Rectal smooth muscle tissue (tissue), 1 donor: Measurements from ENCODE around the gene R3HDM2.

Experiments used
- H3K27ac ChIP-seq: one replicate; pipeline ENCODE4 v1.7.0; 2013; ENCODE audit warnings: low read depth, low read length, inconsistent platforms
- H3K27me3 ChIP-seq: one replicate; pipeline ENCODE4 v1.7.0; 2013; ENCODE audit warnings: low read length; ENCODE audit not compliant: control insufficient read depth, insufficient read depth
- H3K36me3 ChIP-seq: one replicate; pipeline ENCODE4 v1.7.0; 2013; ENCODE audit warnings: low read length; ENCODE audit not compliant: control insufficient read depth, insufficient read depth
- H3K4me1 ChIP-seq: one replicate; pipeline ENCODE4 v1.7.0; 2013; ENCODE audit warnings: low read length; ENCODE audit not compliant: control insufficient read depth, insufficient read depth
- H3K4me3 ChIP-seq: one replicate; pipeline ENCODE4 v1.7.0; 2013; ENCODE audit warnings: low read length
- H3K9ac ChIP-seq: one replicate; pipeline ENCODE4 v1.7.0; 2013; ENCODE audit warnings: low read length

The R3HDM2 gene

DNA sequence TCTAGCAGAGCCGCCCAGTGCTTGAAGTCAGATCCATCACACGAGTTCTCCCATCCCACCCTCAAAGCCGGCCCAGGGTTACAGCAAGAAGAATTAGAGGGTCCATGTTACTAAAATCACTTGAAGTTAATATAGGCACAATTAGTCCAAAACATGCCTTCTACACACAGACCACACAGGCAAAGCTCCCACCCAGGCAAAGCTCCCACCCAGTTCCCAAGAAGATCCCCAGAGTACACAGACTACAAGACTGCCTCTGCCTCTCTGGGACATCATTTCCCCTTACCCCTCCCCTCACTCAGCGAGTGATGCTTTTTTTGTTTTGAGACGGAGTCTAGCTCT, 32.0 kb upstream of the R3HDM2 start:
- peaks cover 5% of the 10 kb centered on the region for H3K27me3 ChIP-seq
- H3K36me3 ChIP-seq: no peaks in the 10 kb centered on the region
- no peak overlapping the region for H3K4me3 ChIP-seq
- H3K9ac ChIP-seq: no peak overlapping the region
- no peak overlapping the region for H3K27ac ChIP-seq
- peaks cover 13% of the 10 kb centered on the region for H3K4me1 ChIP-seq

GRCh38 chr12:57462251-57462911, 31.5 kb upstream of the R3HDM2 start:
- H3K27ac ChIP-seq: peak overlapping the region; percentile 85
- H3K4me1 ChIP-seq: peaks cover 13% of the 10 kb centered on the region
- no peaks in the 10 kb centered on the region for H3K36me3 ChIP-seq
- no peak overlapping the region for H3K9ac ChIP-seq
- peaks cover 5% of the 10 kb centered on the region for H3K27me3 ChIP-seq
- peak overlapping the region; percentile 85 for H3K4me3 ChIP-seq

GRCh38 chr12:57461917-57462250, 31.0 kb upstream of the R3HDM2 start:
- Histone ChIP-seq H3K4me1 (peaks cover 13% of the 10 kb centered on the region), H3K27me3 (peaks cover 5% of the 10 kb centered on the region), H3K36me3 (no peaks in the 10 kb centered on the region), H3K4me3 (peak overlapping the region; percentile 85), H3K27ac (peak overlapping the region; percentile 55), H3K9ac (peak overlapping the region; percentile 30)

- H3K27me3 ChIP-seq: peaks cover 5% of the 10 kb centered on the region
- H3K27ac ChIP-seq: peak overlapping the region; percentile 55
- no peaks in the 10 kb centered on the region for H3K36me3 ChIP-seq
- peak overlapping the region; percentile 30 for H3K9ac ChIP-seq
- H3K4me1 ChIP-seq: peaks cover 13% of the 10 kb centered on the region
- peak overlapping the region; percentile 85 for H3K4me3 ChIP-seq
Measured at GRCh38 chr12:57461276-57461916, 30.6 kb upstream of the R3HDM2 start.

DNA sequence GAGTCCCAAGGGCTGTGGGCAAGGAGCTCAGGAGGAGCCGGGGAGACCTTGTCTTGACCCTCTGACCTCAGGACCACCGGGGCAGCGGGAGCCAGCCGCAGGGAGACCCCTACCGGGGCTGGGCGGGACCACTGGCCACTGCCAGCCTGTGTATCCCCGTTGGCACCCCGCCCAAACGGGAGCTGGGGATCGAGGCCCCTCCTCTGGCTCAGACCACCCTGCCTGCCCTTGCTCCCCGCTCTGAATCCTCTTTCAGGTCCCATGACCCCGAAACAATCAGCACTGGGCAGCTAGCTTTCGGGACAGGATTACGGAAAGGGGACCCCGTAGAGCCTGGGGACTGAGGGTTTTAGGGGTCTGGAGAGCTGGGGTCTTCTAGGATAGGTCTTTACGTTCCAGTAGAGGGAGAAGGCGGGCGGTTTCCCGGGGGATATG, 30.0 kb upstream of the R3HDM2 start:
- H3K36me3 ChIP-seq: no peaks in the 10 kb centered on the region
- H3K4me3 ChIP-seq: peak overlapping the region; percentile 55
- no peak overlapping the region for H3K27ac ChIP-seq
- peaks cover 13% of the 10 kb centered on the region for H3K4me1 ChIP-seq
- H3K27me3 ChIP-seq: peaks cover 5% of the 10 kb centered on the region
- H3K9ac ChIP-seq: peak overlapping the region; percentile 16

- peaks cover 5% of the 10 kb centered on the region for H3K27me3 ChIP-seq
- peak overlapping the region; percentile 55 for H3K4me3 ChIP-seq
- H3K4me1 ChIP-seq: peaks cover 13% of the 10 kb centered on the region
- H3K27ac ChIP-seq: no peak overlapping the region
- H3K36me3 ChIP-seq: no peaks in the 10 kb centered on the region
- H3K9ac ChIP-seq: no peak overlapping the region
Measured at GRCh38 chr12:57460468-57460784, 29.6 kb upstream of the R3HDM2 start.

DNA sequence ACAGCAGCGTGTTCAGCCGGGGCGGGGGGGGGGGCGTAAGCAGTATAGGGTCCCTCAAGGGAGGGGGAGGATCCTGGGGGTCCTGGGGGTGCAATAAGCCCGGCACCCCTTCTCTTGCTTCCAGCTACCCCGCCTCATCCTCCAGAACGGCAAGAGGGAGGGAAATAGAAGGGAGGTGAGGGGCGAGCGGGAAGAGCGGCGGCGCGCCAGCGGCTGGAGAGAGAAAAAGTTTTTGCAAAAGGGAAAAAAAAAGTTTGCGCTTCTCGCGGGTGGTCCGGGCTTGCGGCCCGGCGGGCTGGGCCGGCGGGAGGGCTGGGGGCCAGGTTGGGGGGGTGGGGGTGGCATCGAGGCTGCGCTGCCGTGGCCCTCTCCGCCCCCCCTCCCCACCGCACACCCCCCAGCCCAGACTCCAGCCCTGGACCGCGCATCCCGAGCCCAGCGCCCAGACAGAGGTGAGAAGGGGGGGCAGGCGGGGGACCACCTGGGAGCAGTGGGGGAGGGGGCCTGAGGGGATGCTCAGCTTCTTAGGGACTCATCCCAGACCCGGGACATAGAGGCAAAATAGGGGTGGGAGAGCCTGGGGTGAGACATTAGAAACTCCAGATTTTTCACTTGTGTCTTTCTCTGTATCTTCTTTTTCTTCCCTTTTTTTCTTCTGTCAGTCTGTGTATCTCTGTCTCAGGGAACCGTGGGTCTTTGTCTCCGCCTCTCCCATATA, 29.1 kb upstream of the R3HDM2 start, which contains the start of gene GLI1:
Gene GLI1 (plus strand): TSS at position 36 of the 718 bp plus-strand sequence. CDS start 3,907 bp downstream, outside the sequence.
- Histone ChIP-seq H3K9ac (peak within 1 kb of the TSS; percentile 42), H3K27me3 (peaks cover 5% of the 10 kb centered on the region)

GRCh38 chr12:57459055-57459749, 28.4 kb upstream of the R3HDM2 start:
- Histone ChIP-seq H3K36me3 (no peaks in the 10 kb centered on the region), H3K9ac (peak overlapping the region; percentile 42), H3K4me3 (peak overlapping the region; percentile 69), H3K4me1 (peaks cover 13% of the 10 kb centered on the region), H3K27me3 (peaks cover 5% of the 10 kb centered on the region), H3K27ac (peak overlapping the region; percentile 7)

More for the DNA sequence above, 29.1 kb upstream of the R3HDM2 start, which contains the start of gene GLI1:
- peak within 1 kb of the TSS; percentile 69 for H3K4me3 ChIP-seq
- peak within 1 kb of the TSS; percentile 27 for H3K27ac ChIP-seq
- peaks cover 13% of the 10 kb centered on the region for H3K4me1 ChIP-seq
- no peaks in the 10 kb centered on the region for H3K36me3 ChIP-seq

- peak overlapping the region; percentile 42 for H3K9ac ChIP-seq
- H3K4me1 ChIP-seq: peaks cover 13% of the 10 kb centered on the region
- H3K36me3 ChIP-seq: no peaks in the 10 kb centered on the region
- H3K4me3 ChIP-seq: peak overlapping the region; percentile 69
- peaks cover 5% of the 10 kb centered on the region for H3K27me3 ChIP-seq
- peak overlapping the region; percentile 7 for H3K27ac ChIP-seq
Measured at GRCh38 chr12:57458665-57459054, 27.8 kb upstream of the R3HDM2 start.

DNA sequence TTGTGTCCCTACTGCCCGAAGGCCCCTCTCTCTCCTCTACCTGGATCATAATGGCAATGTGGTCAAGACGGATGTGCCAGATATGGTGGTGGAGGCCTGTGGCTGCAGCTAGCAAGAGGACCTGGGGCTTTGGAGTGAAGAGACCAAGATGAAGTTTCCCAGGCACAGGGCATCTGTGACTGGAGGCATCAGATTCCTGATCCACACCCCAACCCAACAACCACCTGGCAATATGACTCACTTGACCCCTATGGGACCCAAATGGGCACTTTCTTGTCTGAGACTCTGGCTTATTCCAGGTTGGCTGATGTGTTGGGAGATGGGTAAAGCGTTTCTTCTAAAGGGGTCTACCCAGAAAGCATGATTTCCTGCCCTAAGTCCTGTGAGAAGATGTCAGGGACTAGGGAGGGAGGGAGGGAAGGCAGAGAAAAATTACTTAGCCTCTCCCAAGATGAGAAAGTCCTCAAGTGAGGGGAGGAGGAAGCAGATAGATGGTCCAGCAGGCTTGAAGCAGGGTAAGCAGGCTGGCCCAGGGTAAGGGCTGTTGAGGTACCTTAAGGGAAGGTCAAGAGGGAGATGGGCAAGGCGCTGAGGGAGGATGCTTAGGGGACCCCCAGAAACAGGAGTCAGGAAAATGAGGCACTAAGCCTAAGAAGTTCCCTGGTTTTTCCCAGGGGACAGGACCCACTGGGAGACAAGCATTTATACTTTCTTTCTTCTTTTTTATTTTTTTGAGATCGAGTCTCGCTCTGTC, 26.1 kb upstream of the R3HDM2 start:
- no peak overlapping the region for H3K27ac ChIP-seq
- no peak overlapping the region for H3K9ac ChIP-seq
- peaks cover 5% of the 10 kb centered on the region for H3K27me3 ChIP-seq
- no peaks in the 10 kb centered on the region for H3K36me3 ChIP-seq
- peaks cover 9% of the 10 kb centered on the region for H3K4me1 ChIP-seq
- H3K4me3 ChIP-seq: no peak overlapping the region

- H3K4me3 ChIP-seq: no peak overlapping the region
- peaks cover 5% of the 10 kb centered on the region for H3K27me3 ChIP-seq
- no peak overlapping the region for H3K9ac ChIP-seq
- peaks cover 6% of the 10 kb centered on the region for H3K4me1 ChIP-seq
- no peak overlapping the region for H3K27ac ChIP-seq
- H3K36me3 ChIP-seq: no peaks in the 10 kb centered on the region
Measured at GRCh38 chr12:57456145-57456700, 25.4 kb upstream of the R3HDM2 start.
